WTC11 (cell line): Measurements from ENCODE around the gene LPGAT1. TPM values are rescaled to one million over a fixed set of nuclear protein-coding genes. Genes with fewer than 3 reads are reported as not detected.

Experiments used
- ATAC-seq: fragments of 200-7000 bp; cut with Tn5 transposase; 2 replicates; pipeline ENCODE4 v1.10.0; 2021; ENCODE audit warnings: mild to moderate bottlenecking, moderate library complexity
- CTCF ChIA-PET: fragments of 300-600 bp; sonication (Branson Sonifier 250); formaldehyde crosslinking; loops from one replicate; lab custom pipeline; 2021; ENCODE audit warnings: antibody characterized with exemption; lab: Charles Lee
- POLR2A ChIA-PET: fragments of 350-600 bp; sonication (Branson Sonifier 250); formaldehyde crosslinking; loops from one replicate; lab custom pipeline; 2021; ENCODE audit warnings: antibody characterized with exemption; lab: Charles Lee
- DNase-seq: peaks from one replicate; pipeline ENCODE4 v3.0.0; 2021; ENCODE audit warnings: low spot score
- H3K27ac Mint-ChIP-seq: 2 replicates; pipeline ENCODE4 v1.8.0; 2021; ENCODE audit warnings: mixed read lengths
- H3K27me3 Mint-ChIP-seq: 2 replicates; pipeline ENCODE4 v1.8.0; 2021; ENCODE audit warnings: low read depth, mild to moderate bottlenecking, moderate library complexity, mixed read lengths
- H3K36me3 Mint-ChIP-seq: 2 replicates; pipeline ENCODE4 v1.8.0; 2021; ENCODE audit warnings: mixed read lengths
- H3K4me1 Mint-ChIP-seq: 2 replicates; pipeline ENCODE4 v1.8.0; 2022; ENCODE audit warnings: mixed read lengths
- H3K4me3 Mint-ChIP-seq: 2 replicates; pipeline ENCODE4 v1.8.0; 2021; ENCODE audit warnings: mild to moderate bottlenecking, moderate library complexity, mixed read lengths
- H3K9me3 Mint-ChIP-seq: 2 replicates; pipeline ENCODE4 v1.8.0; 2021; ENCODE audit warnings: mixed read lengths
- ATF1 ChIP-seq: sonication (generic); formaldehyde crosslinking; IDR thresholded peaks from 2 replicates; pipeline ENCODE4 v1.8.1; 2023; ENCODE audit warnings: mild to moderate bottlenecking, moderate library complexity, missing genetic modification reagents
- ATF2 ChIP-seq: sonication (generic); formaldehyde crosslinking; IDR thresholded peaks from 2 replicates; pipeline ENCODE4 v1.8.1; 2022; ENCODE audit warnings: low read depth, missing genetic modification reagents, borderline replicate concordance
- ATF6 ChIP-seq: sonication (generic); formaldehyde crosslinking; IDR thresholded peaks from 2 replicates; pipeline ENCODE4 v1.8.1; 2023; ENCODE audit warnings: mild to moderate bottlenecking, missing genetic modification reagents
- CDX4 ChIP-seq: fragments of 250-450 bp; sonication (Bioruptor Pico); IDR thresholded peaks from 2 replicates; pipeline ENCODE4 v1.9.0; 2021; ENCODE audit warnings: moderate library complexity, mild to moderate bottlenecking, inconsistent platforms, borderline replicate concordance
- E2F4 ChIP-seq: sonication (generic); formaldehyde crosslinking; IDR thresholded peaks from 2 replicates; pipeline ENCODE4 v1.8.1; 2022; ENCODE audit warnings: low read depth, mild to moderate bottlenecking, moderate library complexity, missing genetic modification reagents, borderline replicate concordance
- ERG ChIP-seq: fragments of 250-450 bp; sonication (Bioruptor Pico); IDR thresholded peaks from 2 replicates; pipeline ENCODE4 v1.8.0; 2021; ENCODE audit warnings: mild to moderate bottlenecking
- ESRRA ChIP-seq: sonication (generic); formaldehyde crosslinking; IDR thresholded peaks from 2 replicates; pipeline ENCODE4 v1.8.1; 2022; ENCODE audit warnings: mild to moderate bottlenecking, missing genetic modification reagents, borderline replicate concordance
- GRHL2 ChIP-seq: fragments of 250-450 bp; sonication (Bioruptor Pico); IDR thresholded peaks from 2 replicates; pipeline ENCODE4 v1.8.0; 2022; ENCODE audit warnings: mild to moderate bottlenecking, moderate library complexity; ENCODE audit not compliant: insufficient replicate concordance, severe bottlenecking
- GTF2I ChIP-seq: fragments of 250-450 bp; sonication (Bioruptor Pico); conservative IDR thresholded peaks from 2 replicates; pipeline ENCODE4 v1.4.0; 2021; ENCODE audit warnings: mild to moderate bottlenecking
- HMGA2 ChIP-seq: fragments of 250-450 bp; sonication (Bioruptor Pico); IDR thresholded peaks from 2 replicates; pipeline ENCODE4 v1.4.0; 2021; ENCODE audit warnings: mild to moderate bottlenecking, moderate library complexity
- HMGXB4 ChIP-seq: sonication (generic); formaldehyde crosslinking; IDR thresholded peaks from 2 replicates; pipeline ENCODE4 v1.8.1; 2023; ENCODE audit warnings: mild to moderate bottlenecking, moderate library complexity, missing genetic modification reagents
- KAT7 ChIP-seq: sonication (generic); formaldehyde crosslinking; IDR thresholded peaks from 2 replicates; pipeline ENCODE4 v1.8.1; 2023; ENCODE audit warnings: missing genetic modification reagents, mild to moderate bottlenecking, borderline replicate concordance
- MYBL2 ChIP-seq: sonication (generic); formaldehyde crosslinking; IDR thresholded peaks from 2 replicates; pipeline ENCODE4 v1.8.1; 2023; ENCODE audit warnings: mild to moderate bottlenecking, moderate library complexity, missing genetic modification reagents
- NR1H2 ChIP-seq: sonication (generic); formaldehyde crosslinking; IDR thresholded peaks from 2 replicates; pipeline ENCODE4 v1.9.0; 2021; ENCODE audit warnings: mild to moderate bottlenecking, moderate library complexity, missing genetic modification reagents
- OVOL2 ChIP-seq: fragments of 250-450 bp; sonication (Bioruptor Pico); IDR thresholded peaks from 2 replicates; pipeline ENCODE4 v1.9.0; 2021; ENCODE audit warnings: mild to moderate bottlenecking, borderline replicate concordance
- SMAD3 ChIP-seq: sonication (generic); formaldehyde crosslinking; IDR thresholded peaks from 2 replicates; pipeline ENCODE4 v1.8.0; 2022; ENCODE audit warnings: missing genetic modification reagents, mild to moderate bottlenecking, borderline replicate concordance
- ZMAT4 ChIP-seq: fragments of 250-450 bp; sonication (Bioruptor Pico); IDR thresholded peaks from 2 replicates; pipeline ENCODE4 v1.9.0; 2021; ENCODE audit warnings: mild to moderate bottlenecking
- ZNF232 ChIP-seq: sonication (generic); formaldehyde crosslinking; IDR thresholded peaks from 2 replicates; pipeline ENCODE4 v1.8.0; 2022; ENCODE audit warnings: mild to moderate bottlenecking, missing genetic modification reagents
- ZNF281 ChIP-seq: sonication (generic); formaldehyde crosslinking; IDR thresholded peaks from 2 replicates; pipeline ENCODE4 v1.8.0; 2023; ENCODE audit warnings: mild to moderate bottlenecking, missing genetic modification reagents
- ZNF317 ChIP-seq: sonication (generic); formaldehyde crosslinking; IDR thresholded peaks from 2 replicates; pipeline ENCODE4 v1.8.1; 2023; ENCODE audit warnings: low read depth, mild to moderate bottlenecking, moderate library complexity, missing genetic modification reagents, borderline replicate concordance
- total RNA-seq: library from RNA; stranded (reverse); gene quantifications from 3 replicates; pipeline ENCODE4 v1.2.3, GENCODE V29; 2021

LPGAT1 gene
- total RNA-seq, 1 experiment from 2014 or later, result 15.1 TPM

GRCh38 chr1:211822677-211823407, 7.7 kb downstream of the LPGAT1 start:
- POLR2A ChIA-PET, result no interaction called here

More at GRCh38 chr1:211822677-211823407, 7.7 kb downstream of the LPGAT1 start:
- Mint-ChIP-seq H3K27me3 (no peaks in the 10 kb centered on the region), H3K9me3 (no peaks in the 10 kb centered on the region), H3K27ac (no peak overlapping the region), H3K36me3 (no peaks in the 10 kb centered on the region), H3K4me1 (no peaks in the 10 kb centered on the region), H3K4me3 (no peak overlapping the region)
- CTCF ChIA-PET, result no interaction called here
- DNase-seq, result no peak
- ATAC-seq, result no peak
- TF ChIP-seq ZNF281 (no peak), ATF1 (CRISPR knock-in tag) (no peak), ZNF317 (CRISPR knock-in tag) (no peak), HMGA2 (CRISPR knock-in tag) (no peak), ZMAT4 (CRISPR knock-in tag) (no peak), HMGXB4 (CRISPR knock-in tag) (no peak), SMAD3 (CRISPR knock-in tag) (no peak), ATF6 (CRISPR knock-in tag) (no peak), NR1H2 (CRISPR knock-in tag) (no peak), E2F4 (CRISPR knock-in tag) (no peak), MYBL2 (CRISPR knock-in tag) (no peak), ESRRA (CRISPR knock-in tag) (no peak), ERG (no peak), ATF2 (CRISPR knock-in tag) (no peak), GRHL2 (no peak), CDX4 (CRISPR knock-in tag) (no peak), GTF2I (CRISPR knock-in tag) (no peak), KAT7 (no peak), OVOL2 (no peak), ZNF232 (CRISPR knock-in tag) (no peak)
- TF ChIP-seq, all 79 proteins: peak for 0
